ENCODE data around the gene AKAP17A.

GRCh38 chrX:1591863-1592469, 562 bp downstream of the AKAP17A start:
- TF ChIP-seq, protein P1, sequence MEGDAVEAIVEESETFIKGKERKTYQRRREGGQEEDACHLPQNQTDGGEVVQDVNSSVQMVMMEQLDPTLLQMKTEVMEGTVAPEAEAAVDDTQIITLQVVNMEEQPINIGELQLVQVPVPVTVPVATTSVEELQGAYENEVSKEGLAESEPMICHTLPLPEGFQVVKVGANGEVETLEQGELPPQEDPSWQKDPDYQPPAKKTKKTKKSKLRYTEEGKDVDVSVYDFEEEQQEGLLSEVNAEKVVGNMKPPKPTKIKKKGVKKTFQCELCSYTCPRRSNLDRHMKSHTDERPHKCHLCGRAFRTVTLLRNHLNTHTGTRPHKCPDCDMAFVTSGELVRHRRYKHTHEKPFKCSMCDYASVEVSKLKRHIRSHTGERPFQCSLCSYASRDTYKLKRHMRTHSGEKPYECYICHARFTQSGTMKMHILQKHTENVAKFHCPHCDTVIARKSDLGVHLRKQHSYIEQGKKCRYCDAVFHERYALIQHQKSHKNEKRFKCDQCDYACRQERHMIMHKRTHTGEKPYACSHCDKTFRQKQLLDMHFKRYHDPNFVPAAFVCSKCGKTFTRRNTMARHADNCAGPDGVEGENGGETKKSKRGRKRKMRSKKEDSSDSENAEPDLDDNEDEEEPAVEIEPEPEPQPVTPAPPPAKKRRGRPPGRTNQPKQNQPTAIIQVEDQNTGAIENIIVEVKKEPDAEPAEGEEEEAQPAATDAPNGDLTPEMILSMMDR (IDR thresholded peaks at IDR 0.05): no peak
- TF ChIP-seq EZH2 (IDR thresholded peaks at IDR 0.05; ENCODE audit: borderline replicate concordance, insufficient read depth, low read depth, low read length, poor library complexity, severe bottlenecking): no peak

Data from B cell (primary cell).